ENCODE measurements around the gene STARD3. TPM values are rescaled to one million over a fixed set of nuclear protein-coding genes. Genes with fewer than 3 reads are reported as not detected.

The STARD3 gene
- total RNA-seq, 1 experiment from 2014 or later: 42.9 TPM

Other genes starting within 250 kb of the STARD3 start
- 14.3 and 27.0 TPM in 2 replicates for gene FBXL20, start 235.5 kb upstream of the STARD3 start, total RNA-seq (2014; rRNA removed; shearing (Covaris generic); ENCODE audit: low replicate concordance)
- gene MED1, start 185.9 kb upstream of the STARD3 start, total RNA-seq (2014; rRNA removed; shearing (Covaris generic); ENCODE audit: low replicate concordance): 26.0 and 40.0 TPM in 2 replicates
- gene CDK12, start 175.7 kb upstream of the STARD3 start, total RNA-seq (2014; rRNA removed; shearing (Covaris generic); ENCODE audit: low replicate concordance): 58.8 and 67.0 TPM in 2 replicates
- gene NEUROD2, start 29.2 kb upstream of the STARD3 start, total RNA-seq (2014; rRNA removed; shearing (Covaris generic); ENCODE audit: low replicate concordance): not detected in 2 replicates
- gene PPP1R1B, start 10.2 kb upstream of the STARD3 start, total RNA-seq (2014; rRNA removed; shearing (Covaris generic); ENCODE audit: low replicate concordance): not detected in 2 replicates
- gene TCAP, start 28.2 kb downstream of the STARD3 start, total RNA-seq (2014; rRNA removed; shearing (Covaris generic); ENCODE audit: low replicate concordance): 1.5 and 1.9 TPM in 2 replicates
- 6.8 TPM in 1 of 2 replicates, not detected in the other for gene PNMT, start 31.3 kb downstream of the STARD3 start, total RNA-seq (2014; rRNA removed; shearing (Covaris generic); ENCODE audit: low replicate concordance)
- 10.6 and 20.2 TPM in 2 replicates for gene PGAP3, start 50.9 kb downstream of the STARD3 start, total RNA-seq (2014; rRNA removed; shearing (Covaris generic); ENCODE audit: low replicate concordance)
- gene ERBB2, start 62.9 kb downstream of the STARD3 start, total RNA-seq (2014; rRNA removed; shearing (Covaris generic); ENCODE audit: low replicate concordance): 7.3 and 10.9 TPM in 2 replicates
- gene MIEN1, start 93.4 kb downstream of the STARD3 start, total RNA-seq (2014; rRNA removed; shearing (Covaris generic); ENCODE audit: low replicate concordance): 77.8 and 78.6 TPM in 2 replicates
- 0.18 and 1.5 TPM in 2 replicates for gene GRB7, start 100.8 kb downstream of the STARD3 start, total RNA-seq (2014; rRNA removed; shearing (Covaris generic); ENCODE audit: low replicate concordance)
- 83.0 and 137 TPM in 2 replicates for gene IKZF3, start 227.2 kb downstream of the STARD3 start, total RNA-seq (2014; rRNA removed; shearing (Covaris generic); ENCODE audit: low replicate concordance)
- gene ZPBP2, start 231.1 kb downstream of the STARD3 start, total RNA-seq (2014; rRNA removed; shearing (Covaris generic); ENCODE audit: low replicate concordance): 3.9 and 10.4 TPM in 2 replicates